ENCODE measurements around the gene NIP7.

DNA sequence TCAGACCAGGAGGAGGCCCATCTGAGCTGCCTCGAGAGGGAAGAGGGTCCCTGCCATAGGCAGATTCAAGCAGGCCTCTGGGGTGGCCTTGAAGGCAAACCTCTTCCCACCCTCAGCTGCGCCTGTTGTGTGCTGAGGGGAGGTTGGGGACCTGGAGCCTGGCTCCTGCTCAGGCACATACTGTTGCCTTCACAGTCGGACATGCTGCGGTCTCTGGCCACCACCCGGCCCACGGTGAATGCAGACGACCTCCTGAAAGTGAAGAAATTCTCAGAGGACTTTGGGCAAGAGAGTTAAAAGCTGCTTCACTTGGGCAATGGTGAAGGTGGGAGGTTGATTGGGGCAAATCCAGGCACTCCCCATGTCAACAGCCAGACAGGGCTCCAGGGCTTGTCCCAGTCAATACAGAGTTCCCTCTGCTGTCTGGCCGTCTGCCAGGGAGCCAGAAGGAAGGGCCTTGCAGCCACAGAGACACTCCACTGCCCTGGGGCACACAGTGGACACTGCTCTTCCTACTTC, 15.5 kb upstream of the NIP7 start:
- TF ChIP-seq RAD21 (IDR thresholded peaks at IDR 0.05; ENCODE audit: low read length) (no peak), SMC3 (IDR thresholded peaks at IDR 0.05; ENCODE audit: low read depth, low read length) (no peak), CTCF (conservative IDR thresholded peaks at IDR 0.05; ENCODE audit: low read depth, low read length) (no peak), CEBPB (IDR thresholded peaks at IDR 0.05; ENCODE audit: low read depth, low read length) (no peak), MXI1 (IDR thresholded peaks at IDR 0.05; ENCODE audit: borderline replicate concordance, low read depth, low read length) (no peak), NFE2L2 (IDR thresholded peaks at IDR 0.05; ENCODE audit: low read depth, low read length) (no peak), POLR2A (IDR thresholded peaks at IDR 0.05; ENCODE audit: low read depth, low read length) (no peak), BHLHE40 (IDR thresholded peaks at IDR 0.05; ENCODE audit: low read depth, low read length) (no peak)
- TF ChIP-seq, protein P1, sequence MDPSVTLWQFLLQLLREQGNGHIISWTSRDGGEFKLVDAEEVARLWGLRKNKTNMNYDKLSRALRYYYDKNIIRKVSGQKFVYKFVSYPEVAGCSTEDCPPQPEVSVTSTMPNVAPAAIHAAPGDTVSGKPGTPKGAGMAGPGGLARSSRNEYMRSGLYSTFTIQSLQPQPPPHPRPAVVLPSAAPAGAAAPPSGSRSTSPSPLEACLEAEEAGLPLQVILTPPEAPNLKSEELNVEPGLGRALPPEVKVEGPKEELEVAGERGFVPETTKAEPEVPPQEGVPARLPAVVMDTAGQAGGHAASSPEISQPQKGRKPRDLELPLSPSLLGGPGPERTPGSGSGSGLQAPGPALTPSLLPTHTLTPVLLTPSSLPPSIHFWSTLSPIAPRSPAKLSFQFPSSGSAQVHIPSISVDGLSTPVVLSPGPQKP (IDR thresholded peaks at IDR 0.05; ENCODE audit: borderline replicate concordance, low read depth, low read length) = no peak

Data from IMR-90 (cell line).